Measurements from ENCODE around the gene TCP1. TPM values are rescaled to one million over a fixed set of nuclear protein-coding genes. Genes with fewer than 3 reads are reported as not detected.

Gene TCP1
- total and polyA plus RNA-seq, 4 donors = 80.0 to 206 (median 119) TPM

- Histone ChIP-seq H3K27ac (ENCODE audit: low read depth in 1 of 2, low read length in 1 of 2) (no peak overlapping the region), H3K9ac (ENCODE audit: insufficient read depth in 1 of 2, low read length in 2 of 2) (no peak overlapping the region), H3K9me3 (ENCODE audit: control insufficient read depth in 4 of 4, insufficient read depth in 3 of 4, low read length in 3 of 4) (no peaks in the 10 kb centered on the region), H3K27me3 (ENCODE audit: control insufficient read depth in 3 of 3, insufficient read depth in 3 of 3, low read length in 2 of 3) (no peaks in the 10 kb centered on the region), H3K4me1 (ENCODE audit: control insufficient read depth in 5 of 5, insufficient read depth in 5 of 5, low read length in 5 of 5) (peaks cover 0 to 7% (median 0%) of the 10 kb centered on the region in 5 donors), H3K4me3 (no peak overlapping the region), H3K36me3 (ENCODE audit: control insufficient read depth in 4 of 4, insufficient read depth in 4 of 4, low read length in 4 of 4) (no peaks in the 10 kb centered on the region)
- no peak for TF ChIP-seq CTCF (IDR thresholded peaks at IDR 0.05; ENCODE audit: control extremely low read depth, extremely low read depth)
- WGBS, 2 donors = 86 to 90% methylated on average over 6 of the region's 6 CpGs
- no peak for ATAC-seq (ENCODE audit: insufficient read depth, low FRiP score)
- DNase-seq = no peak
Measured at GRCh38 chr6:159815410-159815809, 26.0 kb upstream of the TCP1 start.

- ATAC-seq (ENCODE audit: insufficient read depth, low FRiP score) (no peak), DNase-seq (no peak)
- Histone ChIP-seq H3K4me1 (ENCODE audit: control insufficient read depth in 5 of 5, insufficient read depth in 5 of 5, low read length in 5 of 5) (no peaks in the 10 kb centered on the region), H3K9me3 (ENCODE audit: control insufficient read depth in 4 of 4, insufficient read depth in 3 of 4, low read length in 3 of 4) (no peaks in the 10 kb centered on the region), H3K4me3 (no peak overlapping the region), H3K36me3 (ENCODE audit: control insufficient read depth in 4 of 4, insufficient read depth in 4 of 4, low read length in 4 of 4) (no peaks in the 10 kb centered on the region), H3K27ac (ENCODE audit: low read depth in 1 of 2, low read length in 1 of 2) (no peak overlapping the region), H3K9ac (ENCODE audit: insufficient read depth in 1 of 2, low read length in 2 of 2) (no peak overlapping the region), H3K27me3 (ENCODE audit: control insufficient read depth in 3 of 3, insufficient read depth in 3 of 3, low read length in 2 of 3) (no peaks in the 10 kb centered on the region)
- 80 to 81% methylated on average over 9 of the region's 9 CpGs for WGBS, 2 donors
- no peak for TF ChIP-seq CTCF (IDR thresholded peaks at IDR 0.05; ENCODE audit: control extremely low read depth, extremely low read depth)
Measured at GRCh38 chr6:159813781-159814180, 24.4 kb upstream of the TCP1 start.

GRCh38 chr6:159809149-159809548 is 19.7 kb upstream of the TCP1 start:
- ATAC-seq (ENCODE audit: insufficient read depth, low FRiP score) (no peak), DNase-seq (no peak)
- Histone ChIP-seq H3K9me3 (ENCODE audit: control insufficient read depth in 4 of 4, insufficient read depth in 3 of 4, low read length in 3 of 4) (no peaks in the 10 kb centered on the region), H3K4me1 (ENCODE audit: control insufficient read depth in 5 of 5, insufficient read depth in 5 of 5, low read length in 5 of 5) (peaks cover 0 to 2% (median 0%) of the 10 kb centered on the region in 5 donors), H3K27ac (ENCODE audit: low read depth in 1 of 2, low read length in 1 of 2) (no peak overlapping the region), H3K4me3 (no peak overlapping the region), H3K36me3 (ENCODE audit: control insufficient read depth in 4 of 4, insufficient read depth in 4 of 4, low read length in 4 of 4) (no peaks in the 10 kb centered on the region), H3K9ac (ENCODE audit: insufficient read depth in 1 of 2, low read length in 2 of 2) (no peak overlapping the region), H3K27me3 (ENCODE audit: control insufficient read depth in 3 of 3, insufficient read depth in 3 of 3, low read length in 2 of 3) (no peaks in the 10 kb centered on the region)
- TF ChIP-seq CTCF (IDR thresholded peaks at IDR 0.05; ENCODE audit: control extremely low read depth, extremely low read depth) = no peak
- 90 to 96% methylated on average over 4 of the region's 4 CpGs for WGBS, 2 donors

- Histone ChIP-seq H3K27ac (ENCODE audit: low read depth in 1 of 2, low read length in 1 of 2) (no peak overlapping the region), H3K27me3 (ENCODE audit: control insufficient read depth in 3 of 3, insufficient read depth in 3 of 3, low read length in 2 of 3) (no peaks in the 10 kb centered on the region), H3K36me3 (ENCODE audit: control insufficient read depth in 4 of 4, insufficient read depth in 4 of 4, low read length in 4 of 4) (no peaks in the 10 kb centered on the region), H3K4me3 (no peak overlapping the region), H3K9me3 (ENCODE audit: control insufficient read depth in 4 of 4, insufficient read depth in 3 of 4, low read length in 3 of 4) (no peaks in the 10 kb centered on the region), H3K4me1 (ENCODE audit: control insufficient read depth in 5 of 5, insufficient read depth in 5 of 5, low read length in 5 of 5) (peaks cover 0 to 2% (median 0%) of the 10 kb centered on the region in 5 donors), H3K9ac (ENCODE audit: insufficient read depth in 1 of 2, low read length in 2 of 2) (no peak overlapping the region)
- WGBS, 2 donors = 81 to 86% methylated on average over 6 of the region's 6 CpGs
- DNase-seq (no peak), ATAC-seq (ENCODE audit: insufficient read depth, low FRiP score) (no peak)
- no peak for TF ChIP-seq CTCF (IDR thresholded peaks at IDR 0.05; ENCODE audit: control extremely low read depth, extremely low read depth)
Measured at GRCh38 chr6:159808647-159809046, 19.2 kb upstream of the TCP1 start.
